Fibroblast of lung (primary cell): Measurements from ENCODE around the gene ANKS1A. TPM values are rescaled to one million over a fixed set of nuclear protein-coding genes. Genes with fewer than 3 reads are reported as not detected.
"Not testable (repeated sequence)": the region's sequence is repeated elsewhere in the genome, so short reads cannot be mapped to it uniquely, and the experiment has no call there.

Experiments
- DNase-seq, 2 donors: peaks; one replicate each; pipeline versions ENCODE4 v3.0.0 to v3.0.0-alpha.2; 2010; ENCODE audit warnings: low read depth in 2 of 2
- H2AFZ ChIP-seq: 2 replicates; pipeline ENCODE4 v1.5.1; 2012; ENCODE audit warnings: low read length, control low read depth, inconsistent platforms
- H3K27ac ChIP-seq: 2 replicates; pipeline ENCODE4 v1.5.1; 2011; ENCODE audit warnings: low read length, control low read depth; ENCODE audit not compliant: insufficient read depth
- H3K27me3 ChIP-seq: 2 replicates; pipeline ENCODE4 v1.5.1; 2011; ENCODE audit warnings: mild to moderate bottlenecking, low read length; ENCODE audit not compliant: control insufficient read depth, insufficient read depth
- H3K36me3 ChIP-seq: 2 replicates; pipeline ENCODE4 v1.5.1; 2011; ENCODE audit warnings: low read length; ENCODE audit not compliant: control insufficient read depth, insufficient read depth
- H3K4me1 ChIP-seq: 2 replicates; pipeline ENCODE4 v1.5.1; 2011; ENCODE audit warnings: low read length; ENCODE audit not compliant: control insufficient read depth, insufficient read depth; ENCODE audit errors: extremely low read depth
- H3K4me2 ChIP-seq: 2 replicates; pipeline ENCODE4 v1.5.1; 2011; ENCODE audit warnings: low read length, control low read depth; ENCODE audit not compliant: insufficient read depth; ENCODE audit errors: extremely low read depth
- H3K4me3 ChIP-seq, 4 experiments: fragments of 200-600 bp in 1 of 4; sonication (generic) in 1 of 4; replicated peaks in 1 of 4; 2 replicates each; pipeline ENCODE4 v1.5.1; 2011 to 2016; ENCODE audit warnings: low read length in 4 of 4, low read depth in 3 of 4, mild to moderate bottlenecking in 3 of 4, control low read depth in 2 of 4, inconsistent platforms in 1 of 4, mixed read lengths in 1 of 4; ENCODE audit not compliant: insufficient read depth in 1 of 4; ENCODE audit errors: control extremely low read depth in 1 of 4
- H3K79me2 ChIP-seq: 2 replicates; pipeline ENCODE4 v1.5.1; 2012; ENCODE audit warnings: mild to moderate bottlenecking, low read length, inconsistent platforms; ENCODE audit not compliant: control insufficient read depth, insufficient read depth
- H3K9ac ChIP-seq: 2 replicates; pipeline ENCODE4 v1.5.1; 2011; ENCODE audit warnings: mild to moderate bottlenecking, low read length, control low read depth; ENCODE audit not compliant: insufficient read depth
- H3K9me3 ChIP-seq: 2 replicates; pipeline ENCODE4 v1.5.1; 2012; ENCODE audit warnings: low read depth, low read length; ENCODE audit not compliant: control insufficient read depth, insufficient read depth
- H4K20me1 ChIP-seq: 2 replicates; pipeline ENCODE4 v1.5.1; 2011; ENCODE audit warnings: low read length; ENCODE audit not compliant: control insufficient read depth, insufficient read depth; ENCODE audit errors: extremely low read depth
- EZH2 ChIP-seq: IDR thresholded peaks from 2 replicates; pipeline ENCODE4 v1.5.1; 2012; ENCODE audit warnings: low read length, control low read depth, mild to moderate bottlenecking; ENCODE audit errors: missing control alignments
- polyA minus RNA-seq: library from RNA; depleted of rRNA, polyadenylated mRNA; stranded (reverse); fragments of >200 nt; gene quantifications from 2 replicates; pipeline ENCODE4 v1.2.3, GENCODE V29; 2011; ENCODE audit warnings: low replicate concordance
- polyA plus RNA-seq, 2 donors: library from polyadenylated mRNA; depleted of rRNA in 1 of 2; stranded (reverse) in 1 of 2; unstranded in 1 of 2; fragments of >200 nt; gene quantifications; 2 replicates each; pipeline ENCODE4 v1.2.1, GENCODE V29; 2011 to 2012; ENCODE audit warnings: missing spikeins in 1 of 2
- total RNA-seq: library from RNA; depleted of rRNA; stranded (reverse); fragments of >200 nt; gene quantifications from 2 replicates; pipeline ENCODE4 v1.2.1, GENCODE V29; 2014
- TF ChIP-seq, protein P1 (sequence below), 2 donors: IDR thresholded peaks in 1 of 2; conservative IDR thresholded peaks in 1 of 2; 1 replicate in 1 of 2; 2 replicates in 1 of 2; pipeline ENCODE4 v1.5.1; 2011 to 2012; ENCODE audit warnings: low read length in 2 of 2, control low read depth in 1 of 2, inconsistent platforms in 1 of 2, low read depth in 1 of 2, mild to moderate bottlenecking in 1 of 2

ANKS1A gene, protein sequence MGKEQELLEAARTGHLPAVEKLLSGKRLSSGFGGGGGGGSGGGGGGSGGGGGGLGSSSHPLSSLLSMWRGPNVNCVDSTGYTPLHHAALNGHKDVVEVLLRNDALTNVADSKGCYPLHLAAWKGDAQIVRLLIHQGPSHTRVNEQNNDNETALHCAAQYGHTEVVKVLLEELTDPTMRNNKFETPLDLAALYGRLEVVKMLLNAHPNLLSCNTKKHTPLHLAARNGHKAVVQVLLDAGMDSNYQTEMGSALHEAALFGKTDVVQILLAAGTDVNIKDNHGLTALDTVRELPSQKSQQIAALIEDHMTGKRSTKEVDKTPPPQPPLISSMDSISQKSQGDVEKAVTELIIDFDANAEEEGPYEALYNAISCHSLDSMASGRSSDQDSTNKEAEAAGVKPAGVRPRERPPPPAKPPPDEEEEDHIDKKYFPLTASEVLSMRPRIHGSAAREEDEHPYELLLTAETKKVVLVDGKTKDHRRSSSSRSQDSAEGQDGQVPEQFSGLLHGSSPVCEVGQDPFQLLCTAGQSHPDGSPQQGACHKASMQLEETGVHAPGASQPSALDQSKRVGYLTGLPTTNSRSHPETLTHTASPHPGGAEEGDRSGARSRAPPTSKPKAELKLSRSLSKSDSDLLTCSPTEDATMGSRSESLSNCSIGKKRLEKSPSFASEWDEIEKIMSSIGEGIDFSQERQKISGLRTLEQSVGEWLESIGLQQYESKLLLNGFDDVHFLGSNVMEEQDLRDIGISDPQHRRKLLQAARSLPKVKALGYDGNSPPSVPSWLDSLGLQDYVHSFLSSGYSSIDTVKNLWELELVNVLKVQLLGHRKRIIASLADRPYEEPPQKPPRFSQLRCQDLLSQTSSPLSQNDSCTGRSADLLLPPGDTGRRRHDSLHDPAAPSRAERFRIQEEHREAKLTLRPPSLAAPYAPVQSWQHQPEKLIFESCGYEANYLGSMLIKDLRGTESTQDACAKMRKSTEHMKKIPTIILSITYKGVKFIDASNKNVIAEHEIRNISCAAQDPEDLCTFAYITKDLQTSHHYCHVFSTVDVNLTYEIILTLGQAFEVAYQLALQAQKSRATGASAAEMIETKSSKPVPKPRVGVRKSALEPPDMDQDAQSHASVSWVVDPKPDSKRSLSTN
- total RNA-seq: 5.1 and 7.8 TPM in 2 replicates
- polyA plus RNA-seq: 3.4 and 3.6 TPM in 2 replicates
- 5.6 and 6.5 TPM in 2 replicates for polyA plus RNA-seq (2012)
- polyA minus RNA-seq: 16.0 and 19.2 TPM in 2 replicates

DNA sequence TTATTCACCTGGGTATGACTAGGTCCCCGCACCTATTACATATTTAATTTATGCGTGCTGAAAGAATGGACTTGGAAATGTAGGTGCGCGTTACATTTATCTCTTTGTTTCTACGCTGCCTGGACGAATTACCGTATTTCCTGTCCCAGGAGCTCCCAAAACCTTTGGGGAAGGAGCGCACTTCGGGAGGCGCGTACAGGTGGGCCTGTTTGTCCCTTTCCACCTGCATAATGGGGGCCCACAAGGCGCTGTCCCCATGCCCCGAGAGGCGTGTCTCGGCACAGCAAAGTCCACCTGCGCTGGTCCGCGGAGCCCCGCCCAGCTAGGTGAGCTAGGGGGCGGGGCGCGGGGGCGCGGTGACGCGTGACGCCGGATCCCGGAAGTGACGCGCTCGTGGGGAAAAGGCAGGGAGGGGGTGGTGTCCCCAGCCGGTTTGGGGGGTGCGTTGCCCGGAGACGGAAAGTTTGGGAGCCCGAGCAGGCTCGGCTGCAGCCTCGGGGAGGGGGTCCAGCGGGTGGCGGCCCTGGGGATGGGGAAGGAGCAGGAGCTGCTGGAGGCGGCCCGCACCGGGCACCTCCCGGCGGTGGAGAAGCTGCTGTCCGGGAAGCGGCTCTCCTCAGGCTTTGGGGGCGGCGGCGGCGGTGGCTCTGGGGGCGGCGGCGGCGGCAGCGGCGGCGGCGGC is at the start of gene ANKS1A:
Gene ANKS1A, plus strand, starts transcription at position 382 of the 682 bp plus-strand sequence. Its CDS starts 148 bp downstream, at position 530.
- Histone ChIP-seq H3K27ac (peak within 1 kb of the TSS; percentile 94), H3K27me3 (no peaks in the 10 kb centered on the region), H3K9ac (peak within 1 kb of the TSS; percentile 93), H3K9me3 (no peaks in the 10 kb centered on the region), H2AFZ (peak within 1 kb of the TSS; percentile 77), H3K4me1 (no peaks in the 10 kb centered on the region), H3K4me3 (peak within 1 kb of the TSS; percentile 87 to 100 (median 92)), H3K36me3 (no peaks in the 10 kb centered on the region), H3K79me2 (peaks cover 15% of the 10 kb centered on the region), H4K20me1 (no peaks in the 10 kb centered on the region), H3K4me2 (peak within 1 kb of the TSS; percentile 99)
- no peak for TF ChIP-seq EZH2
- TF ChIP-seq, protein P1, sequence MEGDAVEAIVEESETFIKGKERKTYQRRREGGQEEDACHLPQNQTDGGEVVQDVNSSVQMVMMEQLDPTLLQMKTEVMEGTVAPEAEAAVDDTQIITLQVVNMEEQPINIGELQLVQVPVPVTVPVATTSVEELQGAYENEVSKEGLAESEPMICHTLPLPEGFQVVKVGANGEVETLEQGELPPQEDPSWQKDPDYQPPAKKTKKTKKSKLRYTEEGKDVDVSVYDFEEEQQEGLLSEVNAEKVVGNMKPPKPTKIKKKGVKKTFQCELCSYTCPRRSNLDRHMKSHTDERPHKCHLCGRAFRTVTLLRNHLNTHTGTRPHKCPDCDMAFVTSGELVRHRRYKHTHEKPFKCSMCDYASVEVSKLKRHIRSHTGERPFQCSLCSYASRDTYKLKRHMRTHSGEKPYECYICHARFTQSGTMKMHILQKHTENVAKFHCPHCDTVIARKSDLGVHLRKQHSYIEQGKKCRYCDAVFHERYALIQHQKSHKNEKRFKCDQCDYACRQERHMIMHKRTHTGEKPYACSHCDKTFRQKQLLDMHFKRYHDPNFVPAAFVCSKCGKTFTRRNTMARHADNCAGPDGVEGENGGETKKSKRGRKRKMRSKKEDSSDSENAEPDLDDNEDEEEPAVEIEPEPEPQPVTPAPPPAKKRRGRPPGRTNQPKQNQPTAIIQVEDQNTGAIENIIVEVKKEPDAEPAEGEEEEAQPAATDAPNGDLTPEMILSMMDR (conservative IDR thresholded peaks at IDR 0.05 in 1 of 2, IDR thresholded peaks at IDR 0.05 in 1 of 2; ENCODE audit: low read depth in 1 of 2, low read length in 2 of 2): no peak
- DNase-seq: peak; percentile 27 to 44

DNA sequence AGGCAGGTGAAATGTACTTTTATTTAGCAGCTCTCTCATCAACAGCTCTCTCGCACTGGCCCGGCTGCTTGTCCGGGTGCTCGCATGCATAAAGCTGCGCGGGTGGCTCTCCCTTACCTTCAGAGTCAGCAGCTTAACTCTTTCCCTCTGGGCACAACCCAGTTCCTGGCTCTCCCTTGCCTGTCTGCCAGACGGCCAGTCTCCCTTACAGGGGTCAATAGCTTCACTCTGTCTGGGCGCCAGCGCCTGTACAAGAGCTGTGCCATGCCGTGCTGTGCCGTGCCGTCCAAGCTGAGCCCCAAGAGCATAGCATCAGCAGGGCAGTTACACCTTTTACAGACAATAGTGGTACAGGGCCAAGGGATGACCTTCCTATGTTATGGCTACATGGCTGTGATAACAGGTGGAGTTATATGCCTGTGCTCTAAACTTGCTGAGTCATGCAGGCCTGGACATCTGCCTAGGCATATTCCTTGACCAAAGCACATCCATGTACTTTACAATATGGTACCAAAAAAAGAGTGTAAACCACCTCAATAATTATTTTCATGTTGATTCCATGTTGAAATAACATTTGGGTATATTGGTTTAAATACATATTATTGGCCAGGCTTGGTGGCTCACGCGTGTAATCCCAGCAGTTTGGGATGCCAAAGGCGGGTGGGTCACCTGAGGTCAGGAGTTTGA is 49.2 kb upstream of the ANKS1A start:
- Histone ChIP-seq H3K27ac (no peak overlapping the region), H3K36me3 (no peaks in the 10 kb centered on the region), H3K4me3 (no peak overlapping the region), H3K9ac (no peak overlapping the region), H4K20me1 (no peaks in the 10 kb centered on the region), H3K27me3 (no peaks in the 10 kb centered on the region), H2AFZ (no peak overlapping the region), H3K4me1 (peaks cover 3% of the 10 kb centered on the region), H3K79me2 (no peaks in the 10 kb centered on the region), H3K4me2 (no peak overlapping the region), H3K9me3 (no peaks in the 10 kb centered on the region)
- TF ChIP-seq EZH2: no peak
- TF ChIP-seq, protein P1 (conservative IDR thresholded peaks at IDR 0.05 in 1 of 2, IDR thresholded peaks at IDR 0.05 in 1 of 2; ENCODE audit: low read depth in 1 of 2, low read length in 2 of 2): no peak
- peak in 1 of 2 donors; percentile 14 for DNase-seq

DNA sequence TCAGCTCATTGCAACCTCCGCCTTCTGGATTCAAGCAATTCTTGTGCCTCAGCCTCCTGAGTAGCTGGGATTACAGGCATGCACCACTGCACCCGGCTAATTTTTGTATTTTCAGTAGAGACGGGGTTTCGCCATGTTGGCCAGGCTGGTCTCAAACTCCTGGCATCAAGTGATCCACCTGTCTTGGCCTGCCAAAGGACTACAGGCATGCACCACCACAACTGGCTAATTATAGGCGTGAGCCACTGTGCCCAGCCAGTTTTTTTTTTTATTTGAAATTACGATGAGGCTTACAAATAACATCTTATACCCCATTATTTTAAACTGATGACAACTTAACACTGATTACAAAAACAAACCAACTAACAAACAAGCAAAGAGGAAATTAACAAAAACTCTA is 40.0 kb upstream of the ANKS1A start:
- not testable (repeated sequence) for H3K27me3 ChIP-seq, H3K9me3 ChIP-seq, H3K4me2 ChIP-seq, H3K4me3 ChIP-seq, DNase-seq, H3K4me1 ChIP-seq, H3K79me2 ChIP-seq, H2AFZ ChIP-seq, H3K9ac ChIP-seq, H3K27ac ChIP-seq, H4K20me1 ChIP-seq, H3K36me3 ChIP-seq
